ENCODE measurements around the gene PCDH19.
"Not testable (repeated sequence)": the region's sequence is repeated elsewhere in the genome, so short reads cannot be mapped to it uniquely, and the experiment has no call there.

Gene PCDH19

DNA sequence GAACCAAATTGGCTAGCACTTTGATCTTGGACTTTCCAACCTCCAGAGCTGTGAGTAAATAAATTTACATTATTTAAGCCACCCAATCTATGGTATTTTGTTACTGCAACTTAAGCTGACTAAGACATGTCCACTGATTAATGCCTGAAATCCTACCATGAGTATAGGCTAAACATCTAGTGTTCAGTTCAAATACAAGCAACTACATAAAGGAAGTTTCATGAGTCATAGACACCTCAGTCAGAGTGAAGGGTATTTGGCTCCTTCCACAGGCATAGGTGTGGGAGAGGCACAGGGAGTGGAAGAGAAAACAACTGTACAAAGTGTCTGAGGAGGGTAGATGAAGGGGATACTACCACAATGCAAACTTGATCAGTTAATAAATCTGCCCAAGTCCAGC lies 35.5 kb upstream of the PCDH19 start:
- Histone ChIP-seq H3K27ac (replicated peaks) (no peak overlapping the region), H3K27me3 (ENCODE audit: insufficient read depth, poor library complexity, severe bottlenecking) (no peaks in the 10 kb centered on the region), H3K4me3 (replicated peaks; ENCODE audit: insufficient read depth, low read length) (no peak overlapping the region)
- DNase-seq (ENCODE audit: low read depth in 1 of 2, low spot score in 1 of 2), result no peak
- TF ChIP-seq GABPA (IDR thresholded peaks at IDR 0.05; ENCODE audit: low read depth), result no peak
- TF ChIP-seq POLR2AphosphoS5 (IDR thresholded peaks at IDR 0.05; ENCODE audit: low read depth), result no peak
- TF ChIP-seq, protein P1, sequence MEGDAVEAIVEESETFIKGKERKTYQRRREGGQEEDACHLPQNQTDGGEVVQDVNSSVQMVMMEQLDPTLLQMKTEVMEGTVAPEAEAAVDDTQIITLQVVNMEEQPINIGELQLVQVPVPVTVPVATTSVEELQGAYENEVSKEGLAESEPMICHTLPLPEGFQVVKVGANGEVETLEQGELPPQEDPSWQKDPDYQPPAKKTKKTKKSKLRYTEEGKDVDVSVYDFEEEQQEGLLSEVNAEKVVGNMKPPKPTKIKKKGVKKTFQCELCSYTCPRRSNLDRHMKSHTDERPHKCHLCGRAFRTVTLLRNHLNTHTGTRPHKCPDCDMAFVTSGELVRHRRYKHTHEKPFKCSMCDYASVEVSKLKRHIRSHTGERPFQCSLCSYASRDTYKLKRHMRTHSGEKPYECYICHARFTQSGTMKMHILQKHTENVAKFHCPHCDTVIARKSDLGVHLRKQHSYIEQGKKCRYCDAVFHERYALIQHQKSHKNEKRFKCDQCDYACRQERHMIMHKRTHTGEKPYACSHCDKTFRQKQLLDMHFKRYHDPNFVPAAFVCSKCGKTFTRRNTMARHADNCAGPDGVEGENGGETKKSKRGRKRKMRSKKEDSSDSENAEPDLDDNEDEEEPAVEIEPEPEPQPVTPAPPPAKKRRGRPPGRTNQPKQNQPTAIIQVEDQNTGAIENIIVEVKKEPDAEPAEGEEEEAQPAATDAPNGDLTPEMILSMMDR (IDR thresholded peaks at IDR 0.05; ENCODE audit: insufficient read depth, low read length), result no peak
- TF ChIP-seq SPI1 (IDR thresholded peaks at IDR 0.05; ENCODE audit: borderline replicate concordance, low read depth), result no peak
- TF ChIP-seq, protein P2, sequence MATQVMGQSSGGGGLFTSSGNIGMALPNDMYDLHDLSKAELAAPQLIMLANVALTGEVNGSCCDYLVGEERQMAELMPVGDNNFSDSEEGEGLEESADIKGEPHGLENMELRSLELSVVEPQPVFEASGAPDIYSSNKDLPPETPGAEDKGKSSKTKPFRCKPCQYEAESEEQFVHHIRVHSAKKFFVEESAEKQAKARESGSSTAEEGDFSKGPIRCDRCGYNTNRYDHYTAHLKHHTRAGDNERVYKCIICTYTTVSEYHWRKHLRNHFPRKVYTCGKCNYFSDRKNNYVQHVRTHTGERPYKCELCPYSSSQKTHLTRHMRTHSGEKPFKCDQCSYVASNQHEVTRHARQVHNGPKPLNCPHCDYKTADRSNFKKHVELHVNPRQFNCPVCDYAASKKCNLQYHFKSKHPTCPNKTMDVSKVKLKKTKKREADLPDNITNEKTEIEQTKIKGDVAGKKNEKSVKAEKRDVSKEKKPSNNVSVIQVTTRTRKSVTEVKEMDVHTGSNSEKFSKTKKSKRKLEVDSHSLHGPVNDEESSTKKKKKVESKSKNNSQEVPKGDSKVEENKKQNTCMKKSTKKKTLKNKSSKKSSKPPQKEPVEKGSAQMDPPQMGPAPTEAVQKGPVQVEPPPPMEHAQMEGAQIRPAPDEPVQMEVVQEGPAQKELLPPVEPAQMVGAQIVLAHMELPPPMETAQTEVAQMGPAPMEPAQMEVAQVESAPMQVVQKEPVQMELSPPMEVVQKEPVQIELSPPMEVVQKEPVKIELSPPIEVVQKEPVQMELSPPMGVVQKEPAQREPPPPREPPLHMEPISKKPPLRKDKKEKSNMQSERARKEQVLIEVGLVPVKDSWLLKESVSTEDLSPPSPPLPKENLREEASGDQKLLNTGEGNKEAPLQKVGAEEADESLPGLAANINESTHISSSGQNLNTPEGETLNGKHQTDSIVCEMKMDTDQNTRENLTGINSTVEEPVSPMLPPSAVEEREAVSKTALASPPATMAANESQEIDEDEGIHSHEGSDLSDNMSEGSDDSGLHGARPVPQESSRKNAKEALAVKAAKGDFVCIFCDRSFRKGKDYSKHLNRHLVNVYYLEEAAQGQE (IDR thresholded peaks at IDR 0.05; ENCODE audit: insufficient replicate concordance, low read depth), result no peak

- H3K27me3 ChIP-seq (ENCODE audit: insufficient read depth, poor library complexity, severe bottlenecking); DNase-seq (ENCODE audit: low read depth in 1 of 2, low spot score in 1 of 2): not testable (repeated sequence)
Measured at GRCh38 chrX:100441321-100441720, 31.2 kb upstream of the PCDH19 start.

DNA sequence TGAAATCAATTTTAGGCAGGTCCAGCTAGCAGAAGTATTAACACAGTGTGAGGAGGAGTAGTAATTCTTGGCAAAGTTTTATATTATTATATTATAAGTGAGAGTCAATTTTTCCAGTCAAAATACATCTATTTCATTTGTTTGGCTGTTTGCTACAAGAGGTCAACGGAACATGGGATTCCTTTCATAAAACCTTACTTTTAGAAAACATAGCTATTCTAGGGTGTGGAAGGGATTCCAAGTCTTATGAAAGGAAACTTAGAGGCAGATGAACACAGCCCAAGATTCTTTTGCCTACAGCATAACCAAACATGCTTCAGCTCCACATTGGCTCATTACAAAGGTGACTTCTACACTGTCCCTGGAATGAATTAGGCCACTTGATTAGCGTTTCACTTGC lies 29.9 kb upstream of the PCDH19 start:
- TF ChIP-seq, protein P1 (IDR thresholded peaks at IDR 0.05; ENCODE audit: insufficient read depth, low read length), result no peak
- TF ChIP-seq POLR2AphosphoS5 (IDR thresholded peaks at IDR 0.05; ENCODE audit: low read depth), result no peak
- no peak for TF ChIP-seq GABPA (IDR thresholded peaks at IDR 0.05; ENCODE audit: low read depth)
- TF ChIP-seq, protein P2 (IDR thresholded peaks at IDR 0.05; ENCODE audit: insufficient replicate concordance, low read depth), result no peak
- TF ChIP-seq SPI1 (IDR thresholded peaks at IDR 0.05; ENCODE audit: borderline replicate concordance, low read depth), result no peak
- no peak for DNase-seq (ENCODE audit: low read depth in 1 of 2, low spot score in 1 of 2)
- H3K27ac ChIP-seq (replicated peaks), result no peak overlapping the region
- no peaks in the 10 kb centered on the region for H3K27me3 ChIP-seq (ENCODE audit: insufficient read depth, poor library complexity, severe bottlenecking)
- no peak overlapping the region for H3K4me3 ChIP-seq (replicated peaks; ENCODE audit: insufficient read depth, low read length)

More at GRCh38 chrX:100441321-100441720, 31.2 kb upstream of the PCDH19 start:
- not testable (repeated sequence) for H3K27ac ChIP-seq (replicated peaks); H3K4me3 ChIP-seq (replicated peaks; ENCODE audit: insufficient read depth, low read length)

DNA sequence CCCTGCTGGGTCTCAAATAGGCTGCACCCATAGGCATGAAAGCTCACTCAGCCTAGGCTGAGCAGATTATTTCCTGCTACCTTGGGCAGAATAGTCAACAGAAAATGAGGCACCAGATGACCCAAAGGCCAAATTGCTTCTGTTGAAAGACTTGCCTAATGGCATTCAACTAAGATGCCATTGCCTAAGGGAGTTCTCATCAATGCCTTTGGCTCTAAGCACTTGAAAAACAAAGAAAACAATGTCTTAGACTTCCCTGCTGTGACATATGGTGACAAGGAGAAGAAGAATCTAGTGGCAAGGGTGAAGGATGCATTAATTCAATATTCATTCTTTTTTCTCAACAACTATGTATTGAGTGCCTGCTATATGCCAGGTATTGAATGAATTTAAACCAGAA lies 25.7 kb upstream of the PCDH19 start:
- H3K27ac ChIP-seq (replicated peaks), result no peak overlapping the region
- H3K27me3 ChIP-seq (ENCODE audit: insufficient read depth, poor library complexity, severe bottlenecking), result no peaks in the 10 kb centered on the region
- no peak overlapping the region for H3K4me3 ChIP-seq (replicated peaks; ENCODE audit: insufficient read depth, low read length)
- TF ChIP-seq GABPA (IDR thresholded peaks at IDR 0.05; ENCODE audit: low read depth), result no peak
- TF ChIP-seq, protein P2 (IDR thresholded peaks at IDR 0.05; ENCODE audit: insufficient replicate concordance, low read depth), result no peak
- TF ChIP-seq POLR2AphosphoS5 (IDR thresholded peaks at IDR 0.05; ENCODE audit: low read depth), result no peak
- TF ChIP-seq SPI1 (IDR thresholded peaks at IDR 0.05; ENCODE audit: borderline replicate concordance, low read depth), result no peak
- TF ChIP-seq, protein P1 (IDR thresholded peaks at IDR 0.05; ENCODE audit: insufficient read depth, low read length), result no peak
- no peak for DNase-seq (ENCODE audit: low read depth in 1 of 2, low spot score in 1 of 2)
